Endothelial cell of umbilical vein (primary cell): ENCODE results near the gene MEIOSIN.

Source experiments
- CTCF ChIP-seq, 2 donors: IDR thresholded peaks; 1 replicate in 1 of 2; 2 replicates in 1 of 2; pipeline ENCODE4 v1.5.1; 2011; ENCODE audit warnings: low read length in 2 of 2, mild to moderate bottlenecking in 2 of 2, moderate library complexity in 2 of 2, control low read depth in 1 of 2, inconsistent platforms in 1 of 2, low read depth in 1 of 2; ENCODE audit not compliant: insufficient read depth in 1 of 2; ENCODE audit errors: extremely low read depth in 1 of 2
- EZH2 ChIP-seq: IDR thresholded peaks from 2 replicates; pipeline ENCODE4 v1.6.1; 2012; ENCODE audit warnings: borderline replicate concordance, low read depth, mild to moderate bottlenecking, moderate library complexity, low read length, inconsistent platforms; ENCODE audit not compliant: severe bottlenecking
- FOS ChIP-seq: IDR thresholded peaks from 2 replicates; pipeline ENCODE4 v1.6.1; 2011; ENCODE audit warnings: mild to moderate bottlenecking, low read length, moderate library complexity, borderline replicate concordance; ENCODE audit not compliant: insufficient read depth
- GATA2 ChIP-seq: IDR thresholded peaks from 2 replicates; pipeline ENCODE4 v1.7.0; 2011; ENCODE audit warnings: low read depth, mild to moderate bottlenecking, moderate library complexity, mixed read lengths, low read length; ENCODE audit not compliant: insufficient read length, insufficient read depth
- JUN ChIP-seq: IDR thresholded peaks from 2 replicates; pipeline ENCODE4 v1.6.1; 2011; ENCODE audit warnings: borderline replicate concordance, low read depth; ENCODE audit not compliant: insufficient read length, insufficient read depth
- MAX ChIP-seq: IDR thresholded peaks from 2 replicates; pipeline ENCODE4 v1.6.1; 2011; ENCODE audit not compliant: insufficient read depth, insufficient read length
- MYC ChIP-seq: IDR thresholded peaks from one replicate; pipeline ENCODE4 v1.6.1; 2011; ENCODE audit warnings: mild to moderate bottlenecking, low read depth, low read length
- POLR2A ChIP-seq: IDR thresholded peaks from 2 replicates; pipeline ENCODE4 v1.6.1; 2012; ENCODE audit warnings: low read depth, mild to moderate bottlenecking, control low read depth, low read length
- POLR2AphosphoS5 ChIP-seq: IDR thresholded peaks from 2 replicates; pipeline ENCODE4 v1.6.1; 2012; ENCODE audit warnings: low read depth, mild to moderate bottlenecking, control low read depth, low read length, moderate library complexity; ENCODE audit not compliant: insufficient read depth

GRCh38 chr19:45804140-45804958, 71.1 kb downstream of the MEIOSIN start:
- TF ChIP-seq MYC (no peak), CTCF (IDR thresholded peaks at IDR 0.05; ENCODE audit: extremely low read depth in 1 of 2, insufficient read depth in 1 of 2, low read depth in 1 of 2, low read length in 2 of 2) (no peak), POLR2AphosphoS5 (no peak), EZH2 (no peak), GATA2 (no peak), JUN (no peak), MAX (no peak), POLR2A (no peak), FOS (no peak)
